Measurements from ENCODE around the gene CFAP97D2. TPM values are rescaled to one million over a fixed set of nuclear protein-coding genes. Genes with fewer than 3 reads are reported as not detected.

Gene CFAP97D2
- polyA plus RNA-seq, 1 donor from 2014 or later = not detected

GRCh38 chr13:114208134-114208533 is 29.1 kb downstream of the CFAP97D2 start:
- H3K9me2 ChIP-seq (ENCODE audit: insufficient read depth, low read length) = no peaks in the 10 kb centered on the region
- H3K79me2 ChIP-seq (replicated peaks; ENCODE audit: insufficient read depth, low read length) = no peaks in the 10 kb centered on the region
- H3K9me3 ChIP-seq (ENCODE audit: low read length) = peaks cover 9% of the 10 kb centered on the region
- no peaks in the 10 kb centered on the region for H4K20me1 ChIP-seq (ENCODE audit: insufficient read depth)
- TF ChIP-seq MXI1 (conservative IDR thresholded peaks at IDR 0.05; ENCODE audit: poor library complexity, severe bottlenecking) = no peak
- no peak for TF ChIP-seq REST (IDR thresholded peaks at IDR 0.05; ENCODE audit: borderline replicate concordance)
- TF ChIP-seq POLR2AphosphoS5 (IDR thresholded peaks at IDR 0.05) = no peak
- TF ChIP-seq CTCF (IDR thresholded peaks at IDR 0.05; ENCODE audit: poor library complexity, severe bottlenecking) = no peak
- H3K4me2 ChIP-seq (ENCODE audit: low read length) = no peak overlapping the region
- no peaks in the 10 kb centered on the region for H3K27me3 ChIP-seq (ENCODE audit: insufficient read depth, low read depth, low read length)
- H3K4me3 ChIP-seq (ENCODE audit: low read length) = no peak overlapping the region
- no peak overlapping the region for H3K27ac ChIP-seq (ENCODE audit: low read length)
- H3K9ac ChIP-seq (ENCODE audit: low read length) = no peak overlapping the region
- H3K36me3 ChIP-seq (ENCODE audit: insufficient read depth, low read length) = no peaks in the 10 kb centered on the region
- no peak overlapping the region for H2AFZ ChIP-seq (ENCODE audit: low read depth, low read length)
- H3F3A ChIP-seq (ENCODE audit: insufficient read depth, low read length, poor library complexity, severe bottlenecking) = no peaks in the 10 kb centered on the region

- H2AFZ ChIP-seq (ENCODE audit: low read depth, low read length) = no peak overlapping the region
These were observed 32.5 kb downstream of the CFAP97D2 start for GRCh38 chr13:114211446-114212157.

More at GRCh38 chr13:114211446-114212157, 32.5 kb downstream of the CFAP97D2 start:
- Histone ChIP-seq H3K27me3 (ENCODE audit: insufficient read depth, low read depth, low read length) (no peaks in the 10 kb centered on the region), H3K9ac (ENCODE audit: low read length) (no peak overlapping the region), H3K9me3 (ENCODE audit: low read length) (peaks cover 6% of the 10 kb centered on the region), H3K27ac (ENCODE audit: low read length) (no peak overlapping the region), H3K36me3 (ENCODE audit: insufficient read depth, low read length) (no peaks in the 10 kb centered on the region), H3K79me2 (replicated peaks; ENCODE audit: insufficient read depth, low read length) (no peaks in the 10 kb centered on the region), H3K9me2 (ENCODE audit: insufficient read depth, low read length) (no peaks in the 10 kb centered on the region), H3K4me2 (ENCODE audit: low read length) (no peak overlapping the region), H4K20me1 (ENCODE audit: insufficient read depth) (no peaks in the 10 kb centered on the region), H3K4me3 (ENCODE audit: low read length) (no peak overlapping the region), H3F3A (ENCODE audit: insufficient read depth, low read length, poor library complexity, severe bottlenecking) (no peaks in the 10 kb centered on the region)
- TF ChIP-seq SMC3 (conservative IDR thresholded peaks at IDR 0.05; ENCODE audit: poor library complexity) (no peak), CTCF (IDR thresholded peaks at IDR 0.05; ENCODE audit: poor library complexity, severe bottlenecking) (no peak), REST (IDR thresholded peaks at IDR 0.05; ENCODE audit: borderline replicate concordance) (no peak), TAF1 (IDR thresholded peaks at IDR 0.05; ENCODE audit: low read depth) (no peak), MXI1 (conservative IDR thresholded peaks at IDR 0.05; ENCODE audit: poor library complexity, severe bottlenecking) (no peak), RAD21 (conservative IDR thresholded peaks at IDR 0.05) (no peak), EP300 (conservative IDR thresholded peaks at IDR 0.05; ENCODE audit: poor library complexity, severe bottlenecking) (no peak), POLR2AphosphoS5 (IDR thresholded peaks at IDR 0.05) (no peak), EZH2 (IDR thresholded peaks at IDR 0.05; ENCODE audit: borderline replicate concordance, insufficient read depth, low read length, poor library complexity, severe bottlenecking) (no peak)

Measured in neural cell (in vitro differentiated cells).